Activated naive CD4-positive, alpha-beta T cell treated with anti-CD3 and anti-CD28 coated beads, Interleukin-2, amount 50 U/mL, for 24 hours (primary cell): Measurements from ENCODE around the gene UTRN.

ENCODE experiments used
- H3K27ac Mint-ChIP-seq: one replicate; pipeline ENCODE4 v1.8.0; 2021; ENCODE audit warnings: mild to moderate bottlenecking, mixed read lengths
- H3K27me3 Mint-ChIP-seq: one replicate; pipeline ENCODE4 v1.8.0; 2021; ENCODE audit warnings: mixed read lengths
- H3K36me3 Mint-ChIP-seq: one replicate; pipeline ENCODE4 v1.8.0; 2021; ENCODE audit warnings: mixed read lengths
- H3K4me1 Mint-ChIP-seq: one replicate; pipeline ENCODE4 v1.8.0; 2021; ENCODE audit warnings: mixed read lengths
- H3K4me3 Mint-ChIP-seq: one replicate; pipeline ENCODE4 v1.8.0; 2021; ENCODE audit warnings: mild to moderate bottlenecking, mixed read lengths
- H3K9me3 Mint-ChIP-seq: one replicate; pipeline ENCODE4 v1.8.0; 2021; ENCODE audit warnings: mixed read lengths

The UTRN gene

GRCh38 chr6:144315981-144316861 lies 31.1 kb downstream of the UTRN start:
- H3K27ac Mint-ChIP-seq = no peak overlapping the region
- H3K9me3 Mint-ChIP-seq = no peaks in the 10 kb centered on the region

GRCh38 chr6:144316862-144317195 lies 31.7 kb downstream of the UTRN start:
- Mint-ChIP-seq H3K4me1 (peaks cover 16% of the 10 kb centered on the region), H3K36me3 (no peaks in the 10 kb centered on the region), H3K9me3 (no peaks in the 10 kb centered on the region), H3K27ac (no peak overlapping the region), H3K27me3 (no peaks in the 10 kb centered on the region), H3K4me3 (no peak overlapping the region)

More at GRCh38 chr6:144315981-144316861, 31.1 kb downstream of the UTRN start:
- Mint-ChIP-seq H3K36me3 (no peaks in the 10 kb centered on the region), H3K4me3 (no peak overlapping the region), H3K4me1 (peaks cover 16% of the 10 kb centered on the region), H3K27me3 (no peaks in the 10 kb centered on the region)

GRCh38 chr6:144317736-144318135 lies 32.6 kb downstream of the UTRN start:
- H3K36me3 Mint-ChIP-seq = no peaks in the 10 kb centered on the region
- H3K27me3 Mint-ChIP-seq = no peaks in the 10 kb centered on the region
- no peak overlapping the region for H3K4me3 Mint-ChIP-seq
- no peak overlapping the region for H3K27ac Mint-ChIP-seq
- H3K4me1 Mint-ChIP-seq = peaks cover 16% of the 10 kb centered on the region
- H3K9me3 Mint-ChIP-seq = no peaks in the 10 kb centered on the region

GRCh38 chr6:144319211-144319610 lies 34.1 kb downstream of the UTRN start:
- Mint-ChIP-seq H3K4me3 (no peak overlapping the region), H3K27ac (no peak overlapping the region), H3K9me3 (no peaks in the 10 kb centered on the region), H3K27me3 (no peaks in the 10 kb centered on the region), H3K36me3 (no peaks in the 10 kb centered on the region), H3K4me1 (peaks cover 16% of the 10 kb centered on the region)

- H3K27me3 Mint-ChIP-seq = no peaks in the 10 kb centered on the region
- H3K9me3 Mint-ChIP-seq = no peaks in the 10 kb centered on the region
- peaks cover 16% of the 10 kb centered on the region for H3K4me1 Mint-ChIP-seq
- H3K36me3 Mint-ChIP-seq = no peaks in the 10 kb centered on the region
- H3K27ac Mint-ChIP-seq = no peak overlapping the region
- H3K4me3 Mint-ChIP-seq = no peak overlapping the region
Measured at GRCh38 chr6:144320741-144321140, 35.6 kb downstream of the UTRN start.

- Mint-ChIP-seq H3K36me3 (no peaks in the 10 kb centered on the region), H3K9me3 (no peaks in the 10 kb centered on the region), H3K27me3 (no peaks in the 10 kb centered on the region), H3K27ac (no peak overlapping the region), H3K4me1 (peaks cover 8% of the 10 kb centered on the region), H3K4me3 (no peak overlapping the region)
Measured at GRCh38 chr6:144321839-144322591, 36.9 kb downstream of the UTRN start.

GRCh38 chr6:144325232-144325631 lies 40.1 kb downstream of the UTRN start:
- Mint-ChIP-seq H3K36me3 (no peaks in the 10 kb centered on the region), H3K4me1 (peaks cover 7% of the 10 kb centered on the region), H3K27me3 (no peaks in the 10 kb centered on the region), H3K9me3 (no peaks in the 10 kb centered on the region), H3K27ac (no peak overlapping the region), H3K4me3 (no peak overlapping the region)

- no peak overlapping the region for H3K27ac Mint-ChIP-seq
- H3K4me3 Mint-ChIP-seq = no peak overlapping the region
- H3K4me1 Mint-ChIP-seq = peaks cover 3% of the 10 kb centered on the region
- no peaks in the 10 kb centered on the region for H3K27me3 Mint-ChIP-seq
- H3K36me3 Mint-ChIP-seq = no peaks in the 10 kb centered on the region
- no peaks in the 10 kb centered on the region for H3K9me3 Mint-ChIP-seq
Measured at GRCh38 chr6:144326393-144326792, 41.3 kb downstream of the UTRN start.

GRCh38 chr6:144327081-144327480 lies 41.9 kb downstream of the UTRN start:
- Mint-ChIP-seq H3K9me3 (no peaks in the 10 kb centered on the region), H3K36me3 (no peaks in the 10 kb centered on the region), H3K27me3 (no peaks in the 10 kb centered on the region), H3K27ac (no peak overlapping the region), H3K4me1 (peaks cover 3% of the 10 kb centered on the region), H3K4me3 (no peak overlapping the region)

- H3K36me3 Mint-ChIP-seq = no peaks in the 10 kb centered on the region
- no peaks in the 10 kb centered on the region for H3K27me3 Mint-ChIP-seq
- H3K4me1 Mint-ChIP-seq = peaks cover 26% of the 10 kb centered on the region
- H3K27ac Mint-ChIP-seq = peak overlapping the region; percentile 71
- no peak overlapping the region for H3K4me3 Mint-ChIP-seq
- H3K9me3 Mint-ChIP-seq = no peaks in the 10 kb centered on the region
Measured at GRCh38 chr6:144330017-144330987, 45.2 kb downstream of the UTRN start.

GRCh38 chr6:144331491-144331969 lies 46.4 kb downstream of the UTRN start:
- no peaks in the 10 kb centered on the region for H3K27me3 Mint-ChIP-seq
- peaks cover 39% of the 10 kb centered on the region for H3K4me1 Mint-ChIP-seq
- H3K9me3 Mint-ChIP-seq = no peaks in the 10 kb centered on the region

GRCh38 chr6:144332177-144332576 lies 47.0 kb downstream of the UTRN start:
- H3K4me3 Mint-ChIP-seq = no peak overlapping the region
- no peaks in the 10 kb centered on the region for H3K36me3 Mint-ChIP-seq
- H3K4me1 Mint-ChIP-seq = peaks cover 45% of the 10 kb centered on the region
- no peaks in the 10 kb centered on the region for H3K27me3 Mint-ChIP-seq
- no peak overlapping the region for H3K27ac Mint-ChIP-seq
- H3K9me3 Mint-ChIP-seq = no peaks in the 10 kb centered on the region

More at GRCh38 chr6:144331491-144331969, 46.4 kb downstream of the UTRN start:
- Mint-ChIP-seq H3K4me3 (no peak overlapping the region), H3K36me3 (no peaks in the 10 kb centered on the region), H3K27ac (no peak overlapping the region)

- no peaks in the 10 kb centered on the region for H3K36me3 Mint-ChIP-seq
- H3K9me3 Mint-ChIP-seq = no peaks in the 10 kb centered on the region
- H3K4me3 Mint-ChIP-seq = peak overlapping the region; percentile 84
- H3K27ac Mint-ChIP-seq = peak overlapping the region; percentile 82
- no peaks in the 10 kb centered on the region for H3K27me3 Mint-ChIP-seq
- peaks cover 64% of the 10 kb centered on the region for H3K4me1 Mint-ChIP-seq
Measured at GRCh38 chr6:144334150-144334708, 49.1 kb downstream of the UTRN start.
